B cell (primary cell): ENCODE results near the gene RNF223. TPM values are rescaled to one million over a fixed set of nuclear protein-coding genes. Genes with fewer than 3 reads are reported as not detected.

ENCODE experiments used
- ATAC-seq: fragments of 200-7000 bp; cut with Tn5 transposase; one replicate; pipeline ENCODE4 v1.10.0; 2021; ENCODE audit warnings: low read depth, mild to moderate bottlenecking, moderate number of reproducible peaks, moderate library complexity
- CTCF ChIA-PET: fragments of 350-600 bp; sonication (Branson Sonifier 250); formaldehyde crosslinking; loops from one replicate; lab custom pipeline; 2021; ENCODE audit warnings: antibody characterized with exemption, inconsistent platforms; lab: Charles Lee
- POLR2A ChIA-PET: fragments of 350-600 bp; sonication (Branson Sonifier 250); formaldehyde crosslinking; loops from one replicate; lab custom pipeline; 2021; ENCODE audit warnings: antibody characterized with exemption; lab: Charles Lee
- DNase-seq: peaks from one replicate; pipeline ENCODE4 v3.0.0; 2013
- H2AFZ ChIP-seq: 2 replicates; pipeline ENCODE4 v1.6.1; 2012; ENCODE audit warnings: mild to moderate bottlenecking, low read depth, low read length; ENCODE audit not compliant: insufficient read depth, poor library complexity, severe bottlenecking
- H3K27ac ChIP-seq, 2 donors: 1 replicate in 1 of 2; 2 replicates in 1 of 2; pipeline ENCODE4 v1.5.1; 2012 to 2013; ENCODE audit warnings: low read length in 2 of 2, mild to moderate bottlenecking in 2 of 2, moderate library complexity in 1 of 2
- H3K27me3 ChIP-seq, 4 experiments: fragments of 200-600 bp in 1 of 4; sonication (generic) in 1 of 4; replicated peaks in 1 of 4; 1 replicate in 2 of 4; 2 replicates in 2 of 4; pipeline versions ENCODE4 v1.6.1 to v1.7.0; 2013 to 2016; ENCODE audit warnings: low read length in 3 of 4, mild to moderate bottlenecking in 2 of 4, mixed read lengths in 1 of 4, moderate library complexity in 1 of 4; ENCODE audit not compliant: insufficient read depth in 4 of 4, control insufficient read depth in 3 of 4; ENCODE audit errors: control extremely low read depth in 1 of 4
- H3K36me3 ChIP-seq, 2 experiments: replicated peaks in 1 of 2; 1 replicate in 1 of 2; 2 replicates in 1 of 2; pipeline versions ENCODE4 v1.6.1 to v1.7.1; 2013; ENCODE audit warnings: low read length in 1 of 2; ENCODE audit not compliant: insufficient read depth in 2 of 2, control insufficient read depth in 1 of 2; ENCODE audit errors: control extremely low read depth in 1 of 2, extremely low read depth in 1 of 2
- H3K4me1 ChIP-seq, 2 donors: fragments of 200-600 bp in 1 of 2; sonication (generic) in 1 of 2; 1 replicate in 1 of 2; 2 replicates in 1 of 2; pipeline versions ENCODE4 v1.5.1 to v1.6.1; 2013 to 2017; ENCODE audit warnings: low read length in 2 of 2; ENCODE audit not compliant: control insufficient read depth in 2 of 2, insufficient read depth in 2 of 2
- H3K4me2 ChIP-seq: replicated peaks from 2 replicates; pipeline ENCODE3; 2012; ENCODE audit warnings: mild to moderate bottlenecking, low read depth, low read length; ENCODE audit not compliant: poor library complexity, severe bottlenecking
- H3K4me3 ChIP-seq, 5 experiments: fragments of 200-600 bp in 1 of 5; sonication (generic) in 1 of 5; 1 replicate in 3 of 5; 2 replicates in 2 of 5; pipeline versions ENCODE4 v1.5.1 to v1.7.0; 2011 to 2016; ENCODE audit warnings: low read length in 4 of 5, mild to moderate bottlenecking in 4 of 5, low read depth in 2 of 5, control low read depth in 1 of 5, moderate library complexity in 1 of 5; ENCODE audit not compliant: insufficient read depth in 1 of 5; ENCODE audit errors: control extremely low read depth in 1 of 5, extremely low read depth in 1 of 5
- H3K79me2 ChIP-seq: fragments of 200-600 bp; sonication (generic); one replicate; pipeline ENCODE4 v1.6.0; 2016; ENCODE audit warnings: low read length; ENCODE audit not compliant: control insufficient read depth, insufficient read depth
- H3K9ac ChIP-seq: fragments of 200-600 bp; sonication (generic); 2 replicates; pipeline ENCODE4 v1.6.1; 2017; ENCODE audit warnings: mild to moderate bottlenecking, low read length, moderate library complexity
- H3K9me3 ChIP-seq, 3 donors: one replicate each; pipeline versions ENCODE4 v1.6.1 to v1.7.1; 2013; ENCODE audit warnings: low read length in 2 of 3; ENCODE audit not compliant: control insufficient read depth in 2 of 3, insufficient read depth in 1 of 3; ENCODE audit errors: control extremely low read depth in 1 of 3
- H4K20me1 ChIP-seq: 2 replicates; pipeline ENCODE4 v1.6.0; 2012; ENCODE audit warnings: mild to moderate bottlenecking, low read length; ENCODE audit not compliant: insufficient read depth, control insufficient read depth, poor library complexity, severe bottlenecking
- H3K27ac Mint-ChIP-seq: one replicate; pipeline ENCODE4 v1.8.0; 2021; ENCODE audit warnings: mixed read lengths
- H3K27me3 Mint-ChIP-seq: one replicate; pipeline ENCODE4 v1.8.0; 2021; ENCODE audit warnings: mixed read lengths
- H3K4me1 Mint-ChIP-seq: one replicate; pipeline ENCODE4 v1.8.0; 2021; ENCODE audit warnings: mixed read lengths
- H3K4me3 Mint-ChIP-seq: one replicate; pipeline ENCODE4 v1.8.0; 2021; ENCODE audit warnings: mixed read lengths
- H3K9me3 Mint-ChIP-seq: one replicate; pipeline ENCODE4 v1.8.0; 2022; ENCODE audit warnings: mixed read lengths; ENCODE audit not compliant: insufficient read depth
- EZH2 ChIP-seq: IDR thresholded peaks from 2 replicates; pipeline ENCODE4 v1.6.1; 2012; ENCODE audit warnings: borderline replicate concordance, low read depth, mild to moderate bottlenecking, moderate library complexity, low read length; ENCODE audit not compliant: insufficient read depth, poor library complexity, severe bottlenecking
- WGBS: methylation state at CpG from one replicate; pipeline ENCODE4 v1.1.5; 2013; ENCODE audit warnings: missing lambda C conversion rate; ENCODE audit not compliant: insufficient coverage; 5-methylcytosine and 5-hydroxymethylcytosine counted together
- intact Hi-C: fragments of 100-400 bp; cut with micrococcal nuclease; formaldehyde crosslinking; loops from one replicate; pipeline ENCODE4 v1.10.0; 2022
- polyA plus RNA-seq: library from polyadenylated mRNA; depleted of rRNA; stranded (reverse); fragments of >200 nt; gene quantifications from 2 replicates; pipeline ENCODE4 v1.2.3, GENCODE V29; 2012
- total RNA-seq, 2 donors: library from RNA; stranded (reverse); fragments of 120-200 nt in 1 of 2; gene quantifications; 1 replicate in 1 of 2; 2 replicates in 1 of 2; pipeline versions ENCODE4 v1.2.3 to v1.2.4, GENCODE V29; 2013 to 2022
- TF ChIP-seq, protein P1 (sequence below): fragments of 200-600 bp; IDR thresholded peaks from one replicate; pipeline ENCODE4 v1.8.0; 2022; ENCODE audit warnings: antibody characterized with exemption, mild to moderate bottlenecking

Gene RNF223
- total and polyA plus RNA-seq, 2 donors (not counting 1 experiment from before 2014, with no cell fraction given) = not detected

DNA sequence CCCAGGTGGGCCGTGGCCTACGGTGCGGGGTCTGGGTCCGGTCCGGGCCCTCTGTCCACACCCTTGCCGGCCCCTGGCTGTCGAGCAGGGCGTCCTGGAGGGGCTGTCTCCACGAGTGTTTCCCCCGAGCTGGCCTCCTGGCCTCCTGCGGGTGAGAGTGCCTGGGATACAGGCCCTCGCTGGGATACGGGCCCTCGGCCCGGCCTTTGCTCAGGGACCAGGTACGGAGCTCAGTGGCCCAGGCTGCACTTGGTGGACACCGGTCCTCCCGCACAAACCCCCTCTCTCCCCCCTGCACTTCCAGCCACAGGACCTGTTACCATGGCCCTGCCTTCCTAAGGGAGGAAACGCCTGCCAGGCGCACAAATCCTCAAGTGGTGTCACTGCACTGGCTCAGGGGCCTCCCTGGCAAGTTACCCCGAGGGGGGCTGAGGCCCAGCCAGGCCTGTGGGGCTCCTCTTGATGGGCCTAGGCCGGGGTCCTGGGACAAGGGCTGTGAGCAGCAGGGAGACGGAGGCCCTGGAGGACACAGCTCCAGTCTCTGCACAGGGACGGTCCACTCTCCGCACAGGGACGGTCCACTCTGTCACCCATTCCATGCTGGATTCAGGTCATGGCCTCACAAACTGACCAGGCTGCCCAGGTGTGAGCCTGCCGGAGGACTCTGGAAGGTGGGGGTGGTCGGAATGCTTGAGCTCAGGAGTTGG is 18.2 kb upstream of the RNF223 start:
- no peak overlapping the region for H2AFZ ChIP-seq
- no peaks in the 10 kb centered on the region for H4K20me1 ChIP-seq
- no peak overlapping the region for H3K9ac ChIP-seq
- no peaks in the 10 kb centered on the region for H3K79me2 ChIP-seq
- H3K27me3 ChIP-seq = no peaks in the 10 kb centered on the region
- peaks cover 0 to 7% of the 10 kb centered on the region in 2 donors for H3K4me1 ChIP-seq
- POLR2A ChIA-PET = no interaction called here
- TF ChIP-seq, protein P1, sequence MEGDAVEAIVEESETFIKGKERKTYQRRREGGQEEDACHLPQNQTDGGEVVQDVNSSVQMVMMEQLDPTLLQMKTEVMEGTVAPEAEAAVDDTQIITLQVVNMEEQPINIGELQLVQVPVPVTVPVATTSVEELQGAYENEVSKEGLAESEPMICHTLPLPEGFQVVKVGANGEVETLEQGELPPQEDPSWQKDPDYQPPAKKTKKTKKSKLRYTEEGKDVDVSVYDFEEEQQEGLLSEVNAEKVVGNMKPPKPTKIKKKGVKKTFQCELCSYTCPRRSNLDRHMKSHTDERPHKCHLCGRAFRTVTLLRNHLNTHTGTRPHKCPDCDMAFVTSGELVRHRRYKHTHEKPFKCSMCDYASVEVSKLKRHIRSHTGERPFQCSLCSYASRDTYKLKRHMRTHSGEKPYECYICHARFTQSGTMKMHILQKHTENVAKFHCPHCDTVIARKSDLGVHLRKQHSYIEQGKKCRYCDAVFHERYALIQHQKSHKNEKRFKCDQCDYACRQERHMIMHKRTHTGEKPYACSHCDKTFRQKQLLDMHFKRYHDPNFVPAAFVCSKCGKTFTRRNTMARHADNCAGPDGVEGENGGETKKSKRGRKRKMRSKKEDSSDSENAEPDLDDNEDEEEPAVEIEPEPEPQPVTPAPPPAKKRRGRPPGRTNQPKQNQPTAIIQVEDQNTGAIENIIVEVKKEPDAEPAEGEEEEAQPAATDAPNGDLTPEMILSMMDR = no peak
- TF ChIP-seq EZH2 = no peak
- peak overlapping the region; percentile 17 for H3K4me2 ChIP-seq
- CTCF ChIA-PET = interaction anchor here (1.2 kb wide), 1 partner anchor 59 kb away, joined by 5 read pairs; no protein-coding TSS in a partner anchor
- no peak overlapping the region for H3K4me3 Mint-ChIP-seq
- intact Hi-C loops = no loop called here
- peak overlapping the region; percentile 82 for H3K27ac Mint-ChIP-seq
- no peaks in the 10 kb centered on the region for H3K27me3 Mint-ChIP-seq
- peaks cover 5% of the 10 kb centered on the region for H3K4me1 Mint-ChIP-seq
- DNase-seq = no peak
- no peaks in the 10 kb centered on the region for H3K36me3 ChIP-seq
- no peak for ATAC-seq
- peak overlapping the region in 1 of 2 donors; percentile 12 for H3K27ac ChIP-seq
- no peaks in the 10 kb centered on the region for H3K9me3 ChIP-seq
- no peaks in the 10 kb centered on the region for H3K9me3 Mint-ChIP-seq
- H3K4me3 ChIP-seq = no peak overlapping the region
- WGBS = 97% methylated on average over 21 of the region's 28 CpGs

DNA sequence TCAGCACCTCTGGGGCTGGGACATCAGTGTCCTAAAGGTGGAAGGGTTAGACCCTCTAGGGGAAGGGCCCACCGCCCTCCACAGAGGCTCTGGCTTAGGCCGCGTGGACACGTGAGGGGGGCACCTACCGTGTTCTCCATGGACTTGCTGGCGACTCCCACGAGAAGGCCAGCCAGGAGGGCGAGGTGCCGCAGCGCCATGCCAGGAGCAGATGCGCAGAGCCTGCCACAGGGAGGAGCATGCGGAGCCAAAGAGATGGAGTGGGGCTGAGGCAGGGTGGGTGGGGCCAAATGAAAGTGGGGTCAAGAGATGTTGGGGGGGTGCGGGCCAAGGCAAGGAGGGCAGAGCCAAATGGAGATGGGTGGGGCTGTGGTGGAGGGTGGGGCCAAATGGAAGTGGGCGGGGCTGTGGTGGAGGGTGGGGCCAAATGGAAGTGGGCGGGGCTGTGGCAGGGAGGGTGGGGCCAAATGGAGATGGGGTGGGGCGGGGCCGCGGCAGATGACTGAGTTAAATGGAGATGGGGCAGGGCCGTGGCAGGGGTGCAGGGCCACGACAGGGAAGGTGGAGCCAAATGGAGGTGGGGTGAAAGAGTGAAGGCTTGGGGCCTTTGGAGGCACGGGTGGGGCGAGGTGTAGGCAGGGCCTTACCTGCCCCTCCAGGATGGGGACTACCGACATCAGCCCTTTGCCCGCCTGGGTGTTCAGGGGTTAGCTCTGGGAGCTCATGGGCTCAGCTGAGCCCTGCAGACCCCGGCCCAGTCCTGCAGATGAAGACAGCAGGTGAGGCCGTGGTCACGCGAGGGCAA is 17.4 kb upstream of the RNF223 start:
- H3K27me3 Mint-ChIP-seq = no peaks in the 10 kb centered on the region
- no peaks in the 10 kb centered on the region for H3K9me3 Mint-ChIP-seq
- Histone ChIP-seq H3K27ac (no peak overlapping the region), H3K4me1 (peaks cover 0 to 7% of the 10 kb centered on the region in 2 donors), H2AFZ (no peak overlapping the region), H3K9me3 (no peaks in the 10 kb centered on the region), H3K79me2 (no peaks in the 10 kb centered on the region), H3K9ac (no peak overlapping the region), H3K36me3 (no peaks in the 10 kb centered on the region), H4K20me1 (no peaks in the 10 kb centered on the region), H3K27me3 (no peaks in the 10 kb centered on the region), H3K4me3 (no peak overlapping the region), H3K4me2 (no peak overlapping the region)
- POLR2A ChIA-PET = no interaction called here
- no peak for DNase-seq
- H3K4me1 Mint-ChIP-seq = peaks cover 5% of the 10 kb centered on the region
- intact Hi-C loops = no loop called here
- 97% methylated on average over 28 of the region's 28 CpGs for WGBS
- ATAC-seq = peak; percentile 25
- TF ChIP-seq EZH2 = no peak
- TF ChIP-seq, protein P1 = no peak
- no peak overlapping the region for H3K27ac Mint-ChIP-seq
- CTCF ChIA-PET = no interaction called here
- no peak overlapping the region for H3K4me3 Mint-ChIP-seq
